Fibroblast of villous mesenchyme (primary cell): ENCODE measurements around the gene TAS2R46. TPM values are rescaled to one million over a fixed set of nuclear protein-coding genes. Genes with fewer than 3 reads are reported as not detected.
"Not testable (repeated sequence)": the region's sequence is repeated elsewhere in the genome, so short reads cannot be mapped to it uniquely, and the experiment has no call there.

Experiments used
- DNase-seq: peaks from one replicate; pipeline ENCODE4 v3.0.0-alpha.2; 2010; ENCODE audit warnings: low read depth
- H3K4me3 ChIP-seq: 2 replicates; pipeline ENCODE4 v1.5.1; 2011; ENCODE audit warnings: low read depth, mild to moderate bottlenecking, low read length
- CTCF ChIP-seq: IDR thresholded peaks from 2 replicates; pipeline ENCODE4 v1.5.1; 2012; ENCODE audit warnings: low read depth, mild to moderate bottlenecking, low read length; ENCODE audit not compliant: insufficient read depth
- total RNA-seq: library from RNA; depleted of rRNA; stranded (reverse); fragments of >200 nt; gene quantifications from 2 replicates; pipeline ENCODE4 v1.2.3, GENCODE V29; 2012

TAS2R46 gene
- total RNA-seq, result 4.2 and 4.3 TPM in 2 replicates

GRCh38 chr12:11062194-11062593 is at the start of gene TAS2R46:
TAS2R46 (minus strand) TSS chr12:11062294; CDS start chr12:11062294, 0 bp downstream.
- H3K4me3 ChIP-seq, DNase-seq: not testable (repeated sequence)

- not testable (repeated sequence) for H3K4me3 ChIP-seq, DNase-seq
These were observed 49.1 kb upstream of the TAS2R46 start for GRCh38 chr12:11111213-11111612.

GRCh38 chr12:11108862-11109261 is 46.8 kb upstream of the TAS2R46 start:
- H3K4me3 ChIP-seq, result no peak overlapping the region
- no peak for DNase-seq
- no peak for TF ChIP-seq CTCF

- DNase-seq, result no peak
- no peak overlapping the region for H3K4me3 ChIP-seq
- TF ChIP-seq CTCF, result no peak
These were observed 45.6 kb upstream of the TAS2R46 start for GRCh38 chr12:11107719-11108118.

GRCh38 chr12:11106288-11106687 is 44.2 kb upstream of the TAS2R46 start:
- no peak overlapping the region for H3K4me3 ChIP-seq
- no peak for TF ChIP-seq CTCF
- DNase-seq, result no peak

GRCh38 chr12:11105546-11105945 is 43.5 kb upstream of the TAS2R46 start:
- DNase-seq, result no peak
- TF ChIP-seq CTCF, result no peak
- no peak overlapping the region for H3K4me3 ChIP-seq

GRCh38 chr12:11094910-11095309 is 32.8 kb upstream of the TAS2R46 start:
- DNase-seq, H3K4me3 ChIP-seq: not testable (repeated sequence)

GRCh38 chr12:11092128-11092527 is 30.0 kb upstream of the TAS2R46 start, which contains the start of gene TAS2R43:
TAS2R43 (minus strand) TSS chr12:11092313; CDS start chr12:11092229, 84 bp downstream.
- no peak for TF ChIP-seq CTCF
- DNase-seq, result no peak
- H3K4me3 ChIP-seq, result no peak within 1 kb of the TSS

- TF ChIP-seq CTCF, result no peak
- no peak overlapping the region for H3K4me3 ChIP-seq
- DNase-seq, result no peak
These were observed 27.2 kb upstream of the TAS2R46 start for GRCh38 chr12:11089246-11089645.
